Activated CD4-positive, alpha-beta memory T cell treated with anti-CD3 and anti-CD28 coated beads, Interleukin-2, amount 10 ng/mL, durations not matched to agents 7 days and 5 days (primary cell): ENCODE measurements around the gene STAG2. TPM values are rescaled to one million over a fixed set of nuclear protein-coding genes. Genes with fewer than 3 reads are reported as not detected.
A peak's percentile ranks its signal among the peaks of the same experiment; 100 is the strongest.
"Not testable (repeated sequence)": the region's sequence is repeated elsewhere in the genome, so short reads cannot be mapped to it uniquely, and the experiment has no call there.

Source experiments
- CTCF ChIA-PET: fragments of 350-600 bp; sonication (Branson Sonifier 250); formaldehyde crosslinking; loops from one replicate; lab custom pipeline; 2021; ENCODE audit warnings: antibody characterized with exemption, inconsistent platforms; lab: Charles Lee
- POLR2A ChIA-PET: fragments of 350-600 bp; sonication (Branson Sonifier 250); formaldehyde crosslinking; loops from one replicate; lab custom pipeline; 2021; ENCODE audit warnings: antibody characterized with exemption; lab: Charles Lee
- DNase-seq: peaks from one replicate; pipeline ENCODE4 v3.0.0-alpha.2; 2020
- H3K27ac Mint-ChIP-seq: one replicate; pipeline ENCODE4 v1.8.0; 2021; ENCODE audit warnings: mild to moderate bottlenecking, mixed read lengths
- H3K27me3 Mint-ChIP-seq: one replicate; pipeline ENCODE4 v1.8.0; 2021; ENCODE audit warnings: mixed read lengths
- H3K36me3 Mint-ChIP-seq: one replicate; pipeline ENCODE4 v1.8.0; 2021; ENCODE audit warnings: low read depth, mixed read lengths
- H3K4me1 Mint-ChIP-seq: one replicate; pipeline ENCODE4 v1.8.0; 2021; ENCODE audit warnings: mixed read lengths
- H3K4me3 Mint-ChIP-seq: one replicate; pipeline ENCODE4 v1.8.0; 2021; ENCODE audit warnings: mild to moderate bottlenecking, mixed read lengths
- H3K9me3 Mint-ChIP-seq: one replicate; pipeline ENCODE4 v1.8.0; 2021; ENCODE audit warnings: mixed read lengths
- total RNA-seq, 2 experiments: library from RNA; stranded (reverse); gene quantifications; one replicate each; pipeline ENCODE4 v1.2.3, GENCODE V29; 2021

Gene STAG2
- total RNA-seq, 2 experiments from 2014 or later, result 87.8 to 89.6 TPM

DNA sequence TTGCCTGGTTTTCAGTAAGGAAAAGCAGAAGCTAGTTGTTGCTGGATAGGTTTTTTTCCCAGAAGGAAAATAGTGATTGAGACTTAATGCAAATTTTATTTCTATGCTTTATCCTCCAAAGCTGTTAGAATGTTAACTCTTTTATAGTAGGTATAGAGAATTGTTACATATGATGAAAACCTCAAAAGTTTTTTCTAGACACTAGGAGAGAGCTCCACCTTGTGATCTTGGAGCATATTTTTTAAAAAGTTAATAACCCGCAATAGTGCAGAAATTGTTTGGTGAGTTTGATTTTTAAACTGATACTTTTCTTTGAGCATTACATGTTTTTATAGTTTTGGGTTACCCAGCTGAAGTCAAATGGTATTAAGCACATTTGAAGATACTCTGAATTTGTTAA, 56.5 kb downstream of the STAG2 start:
- POLR2A ChIA-PET, result interaction anchor here (0.6 to 1.2 kb wide), 3 partner anchors 35 to 58 kb away, joined by 3 to 6 read pairs (median 4); no protein-coding TSS in a partner anchor

DNA sequence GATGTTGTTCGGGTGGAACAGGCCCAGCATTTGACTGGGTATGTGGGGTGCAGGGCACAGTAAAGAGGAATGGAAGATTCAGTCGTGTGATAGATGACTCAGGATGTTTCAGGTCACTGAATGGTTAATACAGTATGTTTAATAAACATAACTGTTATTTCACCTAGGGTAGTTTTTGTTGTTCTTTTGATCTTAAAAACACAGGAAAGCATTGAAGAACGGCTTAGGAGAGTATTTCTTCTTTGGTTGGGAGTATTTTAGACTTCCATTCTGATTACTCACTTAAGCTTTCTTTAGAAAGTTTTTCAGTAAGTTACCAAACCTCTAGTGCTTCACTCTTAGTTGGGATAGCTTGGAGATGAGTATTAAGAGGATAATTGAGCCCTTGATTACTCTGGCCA, 62.3 kb downstream of the STAG2 start:
- no peak overlapping the region for H3K27ac Mint-ChIP-seq

More for the DNA sequence above, 56.5 kb downstream of the STAG2 start:
- DNase-seq, result no peak
- CTCF ChIA-PET, result interaction anchor here (0.7 to 1.6 kb wide), 6 partner anchors 55 to 241 kb away, joined by 3 to 8 read pairs (median 4); no protein-coding TSS in a partner anchor
- peaks cover 12% of the 10 kb centered on the region for H3K4me1 Mint-ChIP-seq
- no peak overlapping the region for H3K27ac Mint-ChIP-seq
- no peaks in the 10 kb centered on the region for H3K27me3 Mint-ChIP-seq
- H3K4me3 Mint-ChIP-seq, result no peak overlapping the region
- H3K9me3 Mint-ChIP-seq, result no peaks in the 10 kb centered on the region
- H3K36me3 Mint-ChIP-seq, result no peaks in the 10 kb centered on the region

DNA sequence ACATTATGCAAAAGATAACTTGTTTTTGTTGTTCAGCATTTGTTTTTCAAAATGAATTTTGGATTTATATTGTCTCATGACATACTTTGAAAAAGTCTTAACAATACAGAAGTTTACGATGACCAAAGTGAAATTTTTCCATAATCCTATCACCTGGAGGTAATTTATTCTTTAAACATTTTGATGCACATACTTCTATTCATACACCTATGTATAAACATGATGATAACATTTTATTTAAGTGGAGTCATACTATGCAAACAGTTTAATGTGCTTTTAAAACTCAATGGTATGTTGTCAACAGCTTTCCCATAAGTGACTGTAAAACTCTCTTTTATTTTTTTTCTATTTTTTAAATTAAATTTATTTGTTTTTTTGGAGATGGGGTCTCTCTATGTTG, 65.0 kb downstream of the STAG2 start:
- Mint-ChIP-seq H3K9me3 (no peaks in the 10 kb centered on the region), H3K4me3 (no peak overlapping the region), H3K36me3 (peaks cover 13% of the 10 kb centered on the region), H3K4me1 (peaks cover 5% of the 10 kb centered on the region), H3K27ac (no peak overlapping the region), H3K27me3 (no peaks in the 10 kb centered on the region)
- no peak for DNase-seq
- ChIA-PET CTCF (no interaction called here), POLR2A (no interaction called here)

More for the DNA sequence above, 62.3 kb downstream of the STAG2 start:
- Mint-ChIP-seq H3K4me1 (peaks cover 5% of the 10 kb centered on the region), H3K36me3 (peaks cover 13% of the 10 kb centered on the region), H3K4me3 (no peak overlapping the region), H3K27me3 (no peaks in the 10 kb centered on the region), H3K9me3 (no peaks in the 10 kb centered on the region)
- POLR2A ChIA-PET, result no interaction called here
- DNase-seq, result no peak
- CTCF ChIA-PET, result no interaction called here

DNA sequence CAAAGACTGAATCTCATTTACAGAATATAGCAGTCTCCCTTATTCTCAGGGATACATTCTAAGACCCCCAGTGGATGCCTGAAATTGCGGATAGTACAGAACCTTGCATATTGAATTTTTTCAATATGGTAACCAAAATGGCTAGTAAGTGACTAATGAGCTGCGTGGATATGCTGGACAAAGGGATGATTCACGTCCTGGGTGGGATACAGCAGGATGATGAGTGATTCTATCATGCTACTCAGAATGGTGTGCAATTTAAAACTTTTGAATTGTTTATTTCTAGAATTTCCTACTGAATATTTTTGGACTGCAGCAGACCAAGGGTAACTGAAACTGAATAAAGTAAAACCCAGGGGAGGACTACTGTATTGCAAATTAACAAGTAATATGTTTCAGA, 66.7 kb downstream of the STAG2 start:
- H3K9me3 Mint-ChIP-seq, result no peaks in the 10 kb centered on the region
- POLR2A ChIA-PET, result no interaction called here
- peaks cover 3% of the 10 kb centered on the region for H3K4me1 Mint-ChIP-seq
- no peak overlapping the region for H3K27ac Mint-ChIP-seq
- H3K36me3 Mint-ChIP-seq, result peaks cover 13% of the 10 kb centered on the region
- no peaks in the 10 kb centered on the region for H3K27me3 Mint-ChIP-seq
- no peak overlapping the region for H3K4me3 Mint-ChIP-seq
- DNase-seq, result no peak
- CTCF ChIA-PET, result no interaction called here

DNA sequence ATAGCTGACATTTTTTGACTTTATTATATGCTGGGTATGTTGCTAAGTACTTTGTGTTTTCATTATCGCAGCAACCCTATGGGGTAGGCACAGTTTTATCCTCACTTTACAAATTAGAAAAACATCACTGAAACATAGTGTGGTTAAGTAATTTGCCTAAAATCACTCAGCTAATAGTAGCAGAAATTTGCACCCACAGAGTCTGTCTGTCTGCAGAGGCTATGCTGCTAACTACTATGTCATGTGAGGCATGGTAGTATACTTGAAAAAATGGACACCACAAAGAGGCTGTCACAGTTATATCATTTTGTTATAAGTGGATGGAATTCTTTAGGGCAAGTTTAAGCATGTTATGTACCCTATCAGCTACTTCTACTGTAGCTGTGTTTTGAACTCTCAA, 69.0 kb downstream of the STAG2 start:
- Mint-ChIP-seq H3K4me1 (peaks cover 5% of the 10 kb centered on the region), H3K9me3 (no peaks in the 10 kb centered on the region), H3K27ac (no peak overlapping the region), H3K4me3 (no peak overlapping the region), H3K36me3 (peaks cover 11% of the 10 kb centered on the region), H3K27me3 (no peaks in the 10 kb centered on the region)
- no peak for DNase-seq
- POLR2A ChIA-PET, result no interaction called here
- CTCF ChIA-PET, result no interaction called here

DNA sequence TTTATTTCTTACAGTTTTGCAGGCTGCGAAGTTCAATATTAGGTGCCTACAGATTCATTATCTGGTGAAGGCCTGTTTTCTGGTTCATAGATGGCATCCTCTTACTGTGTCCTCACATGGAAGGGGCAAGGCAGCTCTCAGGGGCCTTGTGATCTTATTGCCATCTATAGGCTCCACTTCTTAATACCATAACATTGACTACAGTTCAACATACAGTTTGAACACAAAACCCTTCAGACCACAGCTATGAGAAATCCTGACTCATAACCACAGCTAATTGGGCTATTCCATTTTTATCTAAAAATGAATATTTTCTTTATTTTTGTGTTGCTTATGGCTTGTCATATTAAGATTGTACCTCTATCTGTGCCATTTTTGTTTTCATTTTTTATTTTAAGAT, 72.3 kb downstream of the STAG2 start:
- Mint-ChIP-seq H3K4me3 (no peak overlapping the region), H3K36me3 (peaks cover 3% of the 10 kb centered on the region), H3K27ac (no peak overlapping the region), H3K9me3 (no peaks in the 10 kb centered on the region), H3K4me1 (peaks cover 5% of the 10 kb centered on the region), H3K27me3 (no peaks in the 10 kb centered on the region)
- POLR2A ChIA-PET, result interaction anchor here (0.9 to 1.6 kb wide), 2 partner anchors 71 to 73 kb away, joined by 3 to 4 read pairs; no protein-coding TSS in a partner anchor
- CTCF ChIA-PET, result no interaction called here
- DNase-seq, result no peak

DNA sequence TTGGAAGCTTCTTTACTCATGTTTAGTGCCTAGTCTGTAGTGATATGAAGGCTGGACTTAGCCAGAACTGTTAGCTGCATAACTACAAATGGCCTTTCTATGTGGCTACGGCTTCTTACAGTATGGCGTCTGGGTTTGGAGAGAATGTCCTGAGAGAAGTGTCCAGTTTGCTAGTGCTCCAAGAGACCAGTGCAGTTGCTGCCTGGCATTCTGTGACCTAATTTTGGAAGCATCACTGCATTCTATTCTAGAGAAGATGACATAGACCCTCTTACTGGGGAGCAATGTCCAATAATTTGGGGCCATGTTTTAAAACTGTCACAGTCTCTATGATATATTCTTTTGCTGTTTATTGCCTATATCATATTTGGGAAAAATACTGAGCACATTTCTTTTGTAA, 74.2 kb downstream of the STAG2 start:
- ChIA-PET CTCF (no interaction called here), POLR2A (no interaction called here)
- H3K4me1 Mint-ChIP-seq, result peaks cover 11% of the 10 kb centered on the region
- no peaks in the 10 kb centered on the region for H3K27me3 Mint-ChIP-seq
- no peaks in the 10 kb centered on the region for H3K9me3 Mint-ChIP-seq
- peaks cover 7% of the 10 kb centered on the region for H3K36me3 Mint-ChIP-seq
- H3K4me3 Mint-ChIP-seq, result no peak overlapping the region
- H3K27ac Mint-ChIP-seq, result no peak overlapping the region
- no peak for DNase-seq

DNA sequence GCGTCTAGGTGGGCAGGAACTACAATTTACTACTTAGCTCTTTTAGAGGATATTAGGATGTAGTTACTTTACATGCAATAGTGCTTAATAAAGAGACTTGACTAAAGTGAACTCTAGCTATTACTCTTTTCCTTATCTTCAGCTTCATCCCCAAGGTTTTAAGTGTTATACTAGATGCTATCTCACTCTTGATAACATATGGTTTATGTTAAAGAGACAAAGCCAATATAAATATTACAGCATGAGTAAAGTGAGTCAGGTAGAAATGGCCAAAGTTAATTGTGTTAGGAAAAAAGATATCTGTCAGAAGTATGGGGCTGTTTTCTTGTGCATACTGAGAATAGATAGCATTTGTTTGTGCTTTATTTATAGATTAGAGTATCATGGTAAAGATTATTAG, 80.5 kb downstream of the STAG2 start:
- no peak overlapping the region for H3K4me3 Mint-ChIP-seq
- H3K27me3 Mint-ChIP-seq, result no peaks in the 10 kb centered on the region
- POLR2A ChIA-PET, result no interaction called here
- H3K4me1 Mint-ChIP-seq, result peaks cover 17% of the 10 kb centered on the region
- CTCF ChIA-PET, result no interaction called here
- H3K36me3 Mint-ChIP-seq, result peaks cover 36% of the 10 kb centered on the region
- no peak for DNase-seq
- peak overlapping the region; percentile 14 for H3K27ac Mint-ChIP-seq
- no peaks in the 10 kb centered on the region for H3K9me3 Mint-ChIP-seq

DNA sequence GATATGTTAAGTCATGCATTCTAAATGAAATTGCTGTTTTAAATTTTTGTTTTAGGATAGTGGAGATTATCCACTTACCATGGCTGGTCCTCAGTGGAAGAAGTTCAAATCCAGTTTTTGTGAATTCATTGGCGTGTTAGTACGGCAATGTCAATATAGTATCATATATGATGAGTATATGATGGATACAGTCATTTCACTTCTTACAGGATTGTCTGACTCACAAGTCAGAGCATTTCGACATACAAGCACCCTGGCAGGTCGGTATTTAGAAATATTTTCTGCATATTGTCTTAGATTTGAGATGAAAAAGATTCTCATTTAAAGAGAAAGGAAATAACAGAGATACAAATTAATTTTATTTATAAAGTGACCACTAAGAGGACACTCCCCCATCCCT, 83.6 kb downstream of the STAG2 start:
- Mint-ChIP-seq H3K4me3 (no peak overlapping the region), H3K27me3 (no peaks in the 10 kb centered on the region), H3K9me3 (no peaks in the 10 kb centered on the region), H3K36me3 (peaks cover 39% of the 10 kb centered on the region), H3K27ac (no peak overlapping the region), H3K4me1 (peaks cover 16% of the 10 kb centered on the region)
- DNase-seq, result no peak
- ChIA-PET CTCF (no interaction called here), POLR2A (no interaction called here)

DNA sequence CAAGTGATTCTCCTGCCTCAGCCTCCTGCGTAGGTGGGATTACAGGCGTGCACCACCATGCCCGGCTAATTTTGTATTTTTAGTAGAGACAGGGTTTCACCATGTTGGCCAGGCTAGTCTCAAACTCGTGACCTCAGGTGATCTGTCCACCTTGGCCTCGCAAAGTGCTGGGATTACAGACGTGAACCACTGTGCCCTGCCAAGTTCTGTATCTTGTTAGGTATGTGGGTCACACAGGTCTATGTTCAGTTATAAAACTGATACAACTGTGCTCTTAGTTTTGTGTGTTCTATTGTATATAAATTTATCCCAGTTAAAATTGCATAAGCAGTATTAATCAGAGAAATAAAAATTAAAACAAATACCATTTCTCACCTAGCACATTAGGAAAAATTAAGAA, 122.9 kb downstream of the STAG2 start:
- H3K9me3 Mint-ChIP-seq, POLR2A ChIA-PET, H3K4me3 Mint-ChIP-seq, CTCF ChIA-PET, DNase-seq, H3K27me3 Mint-ChIP-seq: not testable (repeated sequence)
- H3K36me3 Mint-ChIP-seq, result peaks cover 46% of the 10 kb centered on the region
- H3K4me1 Mint-ChIP-seq, result peaks cover 32% of the 10 kb centered on the region
- H3K27ac Mint-ChIP-seq, result peak overlapping the region; percentile 58

DNA sequence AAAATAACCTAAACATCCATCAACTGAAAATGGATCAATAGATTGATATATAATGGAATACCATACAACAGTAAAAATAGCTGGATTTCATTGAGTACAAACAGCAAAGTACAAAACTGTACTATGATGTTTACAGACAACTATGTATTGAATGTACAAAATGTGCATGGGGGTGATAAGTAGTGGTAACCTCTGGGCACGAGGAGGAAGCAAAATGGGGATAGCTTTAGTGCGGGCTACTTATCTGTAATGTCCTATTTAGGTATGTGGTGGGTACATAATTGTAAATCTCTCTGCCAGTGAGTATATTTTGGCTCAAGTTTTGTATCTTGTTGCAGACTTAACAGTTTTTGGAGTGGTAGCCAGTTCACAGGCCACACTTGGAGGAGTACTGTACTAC, 123.6 kb downstream of the STAG2 start:
- Mint-ChIP-seq H3K9me3 (no peaks in the 10 kb centered on the region), H3K36me3 (peaks cover 48% of the 10 kb centered on the region)
- POLR2A ChIA-PET, result no interaction called here

DNA sequence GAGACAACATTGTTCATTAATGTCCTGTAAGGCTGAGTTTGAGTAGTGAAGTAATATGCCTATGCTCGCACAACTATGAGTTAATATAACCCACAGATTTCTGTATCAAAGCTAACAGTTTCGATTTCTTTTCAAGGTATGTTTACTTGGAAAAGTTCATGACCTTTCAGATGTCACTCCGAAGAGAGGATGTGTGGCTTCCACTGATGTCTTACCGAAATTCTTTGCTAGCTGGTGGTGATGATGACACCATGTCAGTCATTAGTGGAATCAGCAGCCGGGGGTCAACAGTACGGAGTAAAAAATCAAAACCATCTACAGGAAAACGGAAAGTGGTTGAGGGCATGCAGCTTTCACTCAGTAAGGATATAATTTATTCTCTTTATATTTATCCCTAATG, 124.9 kb downstream of the STAG2 start:
- Mint-ChIP-seq H3K36me3 (peaks cover 52% of the 10 kb centered on the region), H3K4me1 (peaks cover 35% of the 10 kb centered on the region), H3K27me3 (no peaks in the 10 kb centered on the region), H3K27ac (peak overlapping the region; percentile 80), H3K4me3 (peak overlapping the region; percentile 36), H3K9me3 (no peaks in the 10 kb centered on the region)
- ChIA-PET CTCF (interaction anchor here (0.8 to 1.6 kb wide), 4 partner anchors 11 to 253 kb away, joined by 3 to 7 read pairs (median 4); no protein-coding TSS in a partner anchor), POLR2A (interaction anchor here (0.6 to 1.2 kb wide), 5 partner anchors 107 to 261 kb away, joined by 3 to 5 read pairs (median 3); no protein-coding TSS in a partner anchor)
- DNase-seq, result peak; percentile 52

More for the DNA sequence above, 123.6 kb downstream of the STAG2 start:
- peak overlapping the region; percentile 45 for H3K27ac Mint-ChIP-seq
- no peaks in the 10 kb centered on the region for H3K27me3 Mint-ChIP-seq
- DNase-seq, result no peak
- CTCF ChIA-PET, result no interaction called here
- peaks cover 34% of the 10 kb centered on the region for H3K4me1 Mint-ChIP-seq
- no peak overlapping the region for H3K4me3 Mint-ChIP-seq

DNA sequence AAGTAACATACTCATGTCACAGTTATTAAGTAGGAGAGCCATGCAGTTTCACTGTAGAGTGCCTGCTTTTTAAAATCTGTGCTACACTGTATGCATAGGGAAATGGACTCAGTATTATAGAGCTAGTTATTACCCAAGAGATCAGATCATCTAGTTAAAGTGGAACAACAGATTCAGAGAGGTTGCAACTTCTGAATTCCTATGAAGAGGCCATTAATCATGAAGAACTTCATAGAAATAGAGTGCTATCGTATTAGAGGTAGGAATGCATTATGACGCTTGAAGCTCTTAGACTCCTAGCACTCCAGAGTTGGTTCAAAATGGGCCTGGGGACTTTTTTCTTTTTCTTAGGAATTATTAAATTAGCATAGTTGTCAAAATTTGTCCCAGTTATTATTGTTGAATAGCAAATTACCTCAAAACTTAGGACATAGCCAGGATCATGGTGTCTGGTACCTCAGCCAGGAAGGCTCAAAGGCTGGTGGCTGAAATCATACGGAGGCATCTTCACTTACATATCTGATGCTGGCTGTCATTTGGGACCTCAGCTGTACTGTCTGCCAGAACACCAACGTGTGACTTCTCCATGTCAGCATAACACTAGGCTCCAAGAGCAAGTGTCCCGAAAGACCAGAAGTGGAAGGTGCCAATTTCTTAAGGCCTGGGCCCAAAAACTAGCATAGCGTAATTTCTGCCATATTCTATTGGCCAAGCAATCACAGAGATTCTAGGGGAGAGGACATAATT, 125.7 kb downstream of the STAG2 start:
- Mint-ChIP-seq H3K27me3 (no peaks in the 10 kb centered on the region), H3K9me3 (no peaks in the 10 kb centered on the region), H3K36me3 (peaks cover 55% of the 10 kb centered on the region), H3K4me3 (no peak overlapping the region), H3K4me1 (peaks cover 33% of the 10 kb centered on the region), H3K27ac (peak overlapping the region; percentile 80)
- ChIA-PET POLR2A (interaction anchor here (0.6 to 1.2 kb wide), 4 partner anchors 108 to 209 kb away, joined by 3 to 5 read pairs (median 3); no protein-coding TSS in a partner anchor), CTCF (interaction anchor here (0.8 to 1.6 kb wide), 4 partner anchors 10 to 254 kb away, joined by 3 to 7 read pairs (median 4); no protein-coding TSS in a partner anchor)
- DNase-seq, result no peak
